Ovary (tissue), 9 donors: Measurements from ENCODE around the gene SCGN. TPM values are rescaled to one million over a fixed set of nuclear protein-coding genes. Genes with fewer than 3 reads are reported as not detected.

ENCODE experiments used
- DNase-seq, 5 donors: peaks; one replicate each; pipeline ENCODE4 v3.0.0-alpha.2; 2019 to 2020
- H3K27ac ChIP-seq, 2 donors: fragments of 200-600 bp; one replicate each; pipeline versions ENCODE4 v1.5.1 to v1.8.0; 2019 to 2022
- H3K27me3 ChIP-seq: fragments of 200-600 bp; one replicate; pipeline ENCODE4 v1.8.0; 2022
- H3K36me3 ChIP-seq: fragments of 200-600 bp; sonication (generic); one replicate; pipeline ENCODE4 v1.5.1; 2019
- H3K4me1 ChIP-seq: one replicate; pipeline ENCODE4 v1.8.1; 2013; ENCODE audit warnings: mild to moderate bottlenecking, moderate library complexity; ENCODE audit not compliant: insufficient read depth
- H3K4me3 ChIP-seq: fragments of 200-600 bp; sonication (generic); one replicate; pipeline ENCODE4 v1.5.1; 2017
- H3K9me3 ChIP-seq, 2 donors: fragments of 200-600 bp in 1 of 2; sonication (generic) in 1 of 2; one replicate each; pipeline versions ENCODE4 v1.5.1 to v1.8.1; 2013 to 2019; ENCODE audit warnings: mild to moderate bottlenecking in 1 of 2, moderate library complexity in 1 of 2
- CTCF ChIP-seq, 3 donors: fragments of 450-650 bp in 2 of 3; fragments of 200-600 bp in 1 of 3; IDR thresholded peaks; one replicate each; pipeline versions ENCODE4 v1.5.1 to v1.8.0; 2016 to 2022; ENCODE audit warnings: antibody characterized with exemption in 3 of 3, mild to moderate bottlenecking in 1 of 3
- EP300 ChIP-seq: sonication (generic); formaldehyde crosslinking; IDR thresholded peaks from one replicate; pipeline ENCODE4 v1.6.1; 2017; ENCODE audit warnings: antibody characterized with exemption
- POLR2A ChIP-seq: fragments of 450-650 bp; IDR thresholded peaks from one replicate; pipeline ENCODE4 v1.6.1; 2017; ENCODE audit warnings: antibody characterized with exemption, mild to moderate bottlenecking, moderate library complexity
- WGBS, 3 donors: extraction: QIAGEN DNeasy Blood & Tissue Kit in 1 of 3; methylation state at CpG; one replicate each; pipeline versions ENCODE4 v1.1.5 to v1.1.7; 2013 to 2017; 5-methylcytosine and 5-hydroxymethylcytosine counted together
- intact Hi-C, 4 donors: fragments of 100-400 bp; cut with DNase I; formaldehyde crosslinking; loops; one replicate each; pipeline versions ENCODE4 v1.11.0 to v1.15.1; 2022 to 2023
- polyA plus RNA-seq, 2 donors: library from polyadenylated mRNA; stranded (reverse); fragments of 200-250 nt in 1 of 2; fragments of 350-450 nt in 1 of 2; fragmentation: Illumina TruSeq in 1 of 2; extraction: RNeasy Lipid Tissue Mini Kit (QIAGEN cat#74804) in 1 of 2; gene quantifications; one replicate each; pipeline ENCODE4 v1.2.3, GENCODE V29; 2013 to 2014
- total RNA-seq, 7 donors: library from RNA; depleted of rRNA in 2 of 7; stranded (reverse); fragments of >200 nt in 2 of 7; fragmentation: NEBNext Ultra II Directional in 3 of 7; extraction: Animal tissue kit (Norgen Biotek cat#: 25700) in 3 of 7; gene quantifications; one replicate each; pipeline versions ENCODE4 v1.1.0 to v1.2.4, GENCODE V29; 2016 to 2023
- donor health status: DM: no; HTN: no; CAD: no; lungs with moderate emphysema.
- donor health status: DM: no; HTN: no; CAD: no.
- donor health status: Bipolar disorder and iron deficiency.
- donor health status: DM: yes; HTN: yes; CAD: no.
- donor health status: DM: no; HTN: no; CAD: no.
- donor health status: DM: yes; HTN: yes; CAD: no.

Gene SCGN
- total and polyA plus RNA-seq, 9 donors = 0.08 to 1.8 (median 0.28) TPM; not detected in 5

- peaks cover 0 to 6% of the 10 kb centered on the region in 2 donors for H3K9me3 ChIP-seq
- no peak for DNase-seq
- no peak overlapping the region for H3K4me3 ChIP-seq
- 60 to 63% (median 61%) methylated on average over 4 of the region's 4 CpGs for WGBS, 3 donors
- no peaks in the 10 kb centered on the region for H3K27me3 ChIP-seq
- no peaks in the 10 kb centered on the region for H3K36me3 ChIP-seq
- no peaks in the 10 kb centered on the region for H3K4me1 ChIP-seq
- intact Hi-C loops = no loop called here
- TF ChIP-seq EP300 (no peak), CTCF (IDR thresholded peaks at IDR 0.05) (no peak), POLR2A (no peak)
- H3K27ac ChIP-seq = no peak overlapping the region
Observed at GRCh38 chr6:25645916-25646315, 6.1 kb upstream of the SCGN start.

DNA sequence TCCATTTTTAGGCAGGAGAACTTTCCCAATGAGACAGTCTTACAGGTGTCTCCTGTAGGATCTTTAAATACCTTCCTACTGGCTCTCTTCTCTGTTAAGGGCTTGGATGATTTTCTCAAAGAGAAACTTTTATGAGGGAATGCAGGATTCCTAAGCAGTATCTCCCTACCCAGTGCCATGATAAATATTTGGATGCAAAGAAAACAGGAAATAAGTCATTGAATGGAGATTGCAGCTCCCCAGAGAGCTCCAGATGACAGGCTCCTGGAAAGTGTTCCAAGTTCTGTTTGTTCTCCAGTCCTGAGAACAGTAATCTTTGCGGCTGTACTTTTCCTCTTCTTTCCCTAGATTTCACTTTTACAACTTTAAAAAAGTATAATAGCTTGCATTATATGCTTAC lies 2.4 kb upstream of the SCGN start:
- Histone ChIP-seq H3K27ac (no peak overlapping the region), H3K4me1 (no peaks in the 10 kb centered on the region), H3K4me3 (no peak overlapping the region), H3K36me3 (no peaks in the 10 kb centered on the region), H3K9me3 (no peaks in the 10 kb centered on the region), H3K27me3 (no peaks in the 10 kb centered on the region)
- 29 to 60% (median 39%) methylated on average over 1 of the region's 1 CpG for WGBS, 3 donors
- intact Hi-C loops = no loop called here
- TF ChIP-seq CTCF (IDR thresholded peaks at IDR 0.05) (no peak), POLR2A (no peak), EP300 (no peak)
- DNase-seq = no peak

DNA sequence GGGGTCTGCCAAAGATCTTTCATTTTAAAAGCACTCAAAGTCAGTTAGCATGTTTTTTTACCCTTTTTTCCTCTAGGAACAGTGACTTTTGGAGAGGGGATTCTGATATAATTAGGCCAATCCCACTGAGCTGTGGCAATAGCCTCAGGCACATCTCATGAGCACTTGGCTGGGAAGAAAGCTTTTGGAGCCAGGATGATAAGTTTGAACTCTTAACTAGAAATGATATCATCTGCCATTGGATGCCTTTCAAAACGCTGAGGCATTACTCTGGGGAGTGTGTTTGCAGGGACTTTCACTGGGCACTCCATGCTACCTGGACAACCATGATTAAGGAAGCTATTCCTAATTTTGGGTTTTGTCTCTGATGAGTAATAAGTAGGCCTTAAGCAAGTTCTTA lies 3.7 kb downstream of the SCGN start:
- TF ChIP-seq EP300 (no peak), POLR2A (no peak), CTCF (IDR thresholded peaks at IDR 0.05) (no peak)
- no peak overlapping the region for H3K27ac ChIP-seq
- H3K27me3 ChIP-seq = no peaks in the 10 kb centered on the region
- DNase-seq = no peak
- intact Hi-C loops = no loop called here
- H3K36me3 ChIP-seq = no peaks in the 10 kb centered on the region
- 25 to 67% (median 47%) methylated on average over 1 of the region's 1 CpG for WGBS, 3 donors
- H3K4me1 ChIP-seq = no peaks in the 10 kb centered on the region
- no peak overlapping the region for H3K4me3 ChIP-seq
- no peaks in the 10 kb centered on the region for H3K9me3 ChIP-seq

DNA sequence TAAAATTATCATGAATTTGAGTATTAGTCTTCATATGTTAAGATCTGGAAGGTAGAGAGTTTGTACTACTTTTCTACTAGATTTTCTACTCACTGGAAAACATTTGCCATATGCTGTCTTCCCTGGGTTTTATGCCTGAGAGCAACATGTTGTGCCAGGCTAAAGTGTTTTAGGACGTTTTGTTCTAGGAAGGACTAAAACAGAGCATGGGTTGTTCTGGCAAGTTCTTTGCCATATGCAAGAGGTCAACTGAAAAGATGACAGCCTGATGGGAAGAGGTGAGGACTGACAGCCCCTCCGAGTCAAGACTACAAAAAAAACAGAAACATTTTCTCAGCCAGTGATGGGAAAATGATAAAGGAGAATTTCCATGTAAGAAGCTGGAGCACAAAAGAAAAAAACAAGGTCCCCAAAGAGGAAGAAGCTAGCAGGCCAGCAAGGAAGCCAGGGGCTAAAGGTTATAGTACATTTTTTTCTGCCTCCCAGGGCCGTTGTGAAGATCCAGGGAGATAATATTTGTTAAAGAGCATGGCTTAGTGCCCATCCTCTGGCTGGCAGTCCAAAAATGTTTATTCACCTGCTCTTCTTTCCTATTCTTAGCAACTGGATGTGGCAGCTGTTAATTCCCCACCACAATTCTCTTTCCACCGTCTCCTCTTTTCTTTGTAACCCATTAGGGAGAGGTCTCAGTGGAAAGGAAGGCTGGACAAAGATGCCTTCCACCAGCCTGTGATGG lies 7.8 kb downstream of the SCGN start:
- H3K27ac ChIP-seq = no peak overlapping the region
- no peaks in the 10 kb centered on the region for H3K36me3 ChIP-seq
- intact Hi-C loops = no loop called here
- no peak for DNase-seq
- H3K4me1 ChIP-seq = no peaks in the 10 kb centered on the region
- TF ChIP-seq CTCF (IDR thresholded peaks at IDR 0.05) = no peak
- no peak for TF ChIP-seq EP300
- TF ChIP-seq POLR2A = no peak
- no peak overlapping the region for H3K4me3 ChIP-seq
- no peaks in the 10 kb centered on the region for H3K9me3 ChIP-seq
- WGBS, 3 donors = 22 to 33% (median 23%) methylated on average over 4 of the region's 4 CpGs
- H3K27me3 ChIP-seq = no peaks in the 10 kb centered on the region
